Ovary (tissue), 3 donors: ENCODE results near the gene TMEM143.

ENCODE experiments used
- POLR2A ChIP-seq: fragments of 450-650 bp; IDR thresholded peaks from one replicate; pipeline ENCODE4 v1.6.1; 2017; ENCODE audit warnings: antibody characterized with exemption, mild to moderate bottlenecking, moderate library complexity
- TF ChIP-seq, protein P1 (sequence below), 3 donors: fragments of 450-650 bp in 2 of 3; fragments of 200-600 bp in 1 of 3; IDR thresholded peaks; one replicate each; pipeline versions ENCODE4 v1.5.1 to v1.8.0; 2016 to 2022; ENCODE audit warnings: antibody characterized with exemption in 3 of 3, mild to moderate bottlenecking in 1 of 3
- donor health status: DM: no; HTN: no; CAD: no.

- TF ChIP-seq, protein P1, sequence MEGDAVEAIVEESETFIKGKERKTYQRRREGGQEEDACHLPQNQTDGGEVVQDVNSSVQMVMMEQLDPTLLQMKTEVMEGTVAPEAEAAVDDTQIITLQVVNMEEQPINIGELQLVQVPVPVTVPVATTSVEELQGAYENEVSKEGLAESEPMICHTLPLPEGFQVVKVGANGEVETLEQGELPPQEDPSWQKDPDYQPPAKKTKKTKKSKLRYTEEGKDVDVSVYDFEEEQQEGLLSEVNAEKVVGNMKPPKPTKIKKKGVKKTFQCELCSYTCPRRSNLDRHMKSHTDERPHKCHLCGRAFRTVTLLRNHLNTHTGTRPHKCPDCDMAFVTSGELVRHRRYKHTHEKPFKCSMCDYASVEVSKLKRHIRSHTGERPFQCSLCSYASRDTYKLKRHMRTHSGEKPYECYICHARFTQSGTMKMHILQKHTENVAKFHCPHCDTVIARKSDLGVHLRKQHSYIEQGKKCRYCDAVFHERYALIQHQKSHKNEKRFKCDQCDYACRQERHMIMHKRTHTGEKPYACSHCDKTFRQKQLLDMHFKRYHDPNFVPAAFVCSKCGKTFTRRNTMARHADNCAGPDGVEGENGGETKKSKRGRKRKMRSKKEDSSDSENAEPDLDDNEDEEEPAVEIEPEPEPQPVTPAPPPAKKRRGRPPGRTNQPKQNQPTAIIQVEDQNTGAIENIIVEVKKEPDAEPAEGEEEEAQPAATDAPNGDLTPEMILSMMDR (IDR thresholded peaks at IDR 0.05), result no peak
- TF ChIP-seq POLR2A, result no peak
Observed at GRCh38 chr19:48405850-48406249, 42.1 kb upstream of the TMEM143 start.
